HCT116 (cell line): ENCODE measurements around the gene KLHL25. TPM values are rescaled to one million over a fixed set of nuclear protein-coding genes. Genes with fewer than 3 reads are reported as not detected.

Experiments used
- ATAC-seq: fragments of 200-7000 bp; cut with Tn5 transposase; 2 replicates; pipeline ENCODE4 v1.9.1; 2020; ENCODE audit warnings: mild to moderate bottlenecking, moderate library complexity
- BruUV-seq: library from RNA; stranded (reverse); fragments of 400-500 nt; replicated peaks from 2 replicates; lab custom pipeline; 2021; lab: Mats Ljungman, UMichigan
- CTCF ChIA-PET: fragments of 300-600 bp; sonication (Branson Sonifier 250); formaldehyde crosslinking; loops from one replicate; lab custom pipeline; 2021; ENCODE audit warnings: antibody characterized with exemption; lab: Charles Lee
- POLR2A ChIA-PET: fragments of 300-600, 350-600 bp; sonication (Branson Sonifier 250); formaldehyde crosslinking; loops from one replicate; lab custom pipeline; 2021; ENCODE audit warnings: antibody characterized with exemption; lab: Charles Lee
- RAD21 ChIA-PET, 2 experiments: fragments of 300-600 bp; sonication (Branson Sonifier 250); formaldehyde crosslinking; loops; one replicate each; lab custom pipeline; 2023; ENCODE audit warnings: low total read pairs in 2 of 2; ENCODE audit not compliant: uncharacterized antibody in 2 of 2, unreplicated experiment in 2 of 2, low non-redundant PET in 1 of 2; lab: Charles Lee
- DNase-seq: peaks from one replicate; pipeline ENCODE4 v3.0.0-alpha.2; 2010; ENCODE audit warnings: low read depth, low spot score
- H2AFZ ChIP-seq: fragments of 200-600 bp; shearing (Covaris generic), sonication (generic); 2 replicates; pipeline ENCODE4 v1.6.1; 2017; ENCODE audit warnings: low read depth, mixed run types, mixed read lengths, antibody characterized with exemption, low read length; ENCODE audit not compliant: poor library complexity, severe bottlenecking
- H3K27ac ChIP-seq: 2 replicates; pipeline ENCODE4 v1.5.1; 2012; ENCODE audit warnings: low read depth, low read length
- H3K27me3 ChIP-seq: fragments of 200-600 bp; sonication (generic); 2 replicates; pipeline ENCODE4 v1.6.1; 2016; ENCODE audit warnings: mixed run types, low read length, mixed read lengths; ENCODE audit not compliant: insufficient read depth
- H3K36me3 ChIP-seq, 2 experiments: fragments of 200-500 bp in 1 of 2; fragments of 200-600 bp in 1 of 2; sonication (Bioruptor generic) in 1 of 2; sonication (generic) in 1 of 2; 2 replicates each; pipeline versions ENCODE4 v1.5.1 to v1.6.1; 2014 to 2016; ENCODE audit warnings: low read length in 2 of 2, inconsistent platforms in 1 of 2, mixed read lengths in 1 of 2, mixed run types in 1 of 2; ENCODE audit not compliant: insufficient read depth in 2 of 2, control insufficient read depth in 1 of 2
- H3K4me1 ChIP-seq, 2 experiments: fragments of 200-600 bp in 1 of 2; sonication (generic) in 1 of 2; 2 replicates each; pipeline versions ENCODE4 v1.5.1 to v1.6.1; 2012 to 2017; ENCODE audit warnings: low read length in 2 of 2, inconsistent platforms in 1 of 2, mild to moderate bottlenecking in 1 of 2, mixed read lengths in 1 of 2, mixed run types in 1 of 2, moderate library complexity in 1 of 2; ENCODE audit not compliant: insufficient read depth in 2 of 2, control insufficient read depth in 1 of 2
- H3K4me2 ChIP-seq: fragments of 200-600 bp; sonication (generic); 2 replicates; pipeline ENCODE4 v1.6.1; 2017; ENCODE audit warnings: mixed run types, low read length, mixed read lengths
- H3K4me3 ChIP-seq, 2 experiments: fragments of 200-600 bp in 1 of 2; sonication (generic) in 1 of 2; replicated peaks in 1 of 2; 2 replicates each; pipeline ENCODE4 v1.5.1; 2011 to 2016; ENCODE audit warnings: low read length in 2 of 2, control low read depth in 1 of 2, low read depth in 1 of 2, mild to moderate bottlenecking in 1 of 2, mixed read lengths in 1 of 2, mixed run types in 1 of 2
- H3K79me2 ChIP-seq: fragments of 200-600 bp; sonication (generic); 2 replicates; pipeline ENCODE4 v1.6.1; 2017; ENCODE audit warnings: mild to moderate bottlenecking, mixed run types, low read length, moderate library complexity, mixed read lengths; ENCODE audit not compliant: insufficient read depth
- H3K9ac ChIP-seq: fragments of 200-600 bp; sonication (generic); 2 replicates; pipeline ENCODE4 v1.6.1; 2016; ENCODE audit warnings: low read length, mixed read lengths
- H3K9me2 ChIP-seq: fragments of 200-600 bp; sonication (generic), shearing (Covaris generic); 2 replicates; pipeline ENCODE4 v1.6.1; 2017; ENCODE audit warnings: mixed run types, mild to moderate bottlenecking, moderate library complexity; ENCODE audit not compliant: insufficient read depth
- H3K9me3 ChIP-seq, 2 experiments: fragments of 200-500 bp in 1 of 2; fragments of 200-600 bp in 1 of 2; sonication (Bioruptor generic) in 1 of 2; sonication (generic) in 1 of 2; 2 replicates each; pipeline ENCODE4 v1.6.1; 2014 to 2017; ENCODE audit warnings: low read length in 2 of 2, mixed read lengths in 2 of 2, inconsistent platforms in 1 of 2, low read depth in 1 of 2, mild to moderate bottlenecking in 1 of 2, mixed run types in 1 of 2, moderate library complexity in 1 of 2; ENCODE audit not compliant: control insufficient read depth in 1 of 2, insufficient read depth in 1 of 2
- H4K20me1 ChIP-seq: fragments of 200-600 bp; sonication (generic), shearing (Covaris generic); 2 replicates; pipeline ENCODE4 v1.6.1; 2017; ENCODE audit warnings: mixed run types, mild to moderate bottlenecking, moderate library complexity; ENCODE audit not compliant: insufficient read depth
- CEBPB ChIP-seq: IDR thresholded peaks from 2 replicates; pipeline ENCODE4 v1.6.1; 2012; ENCODE audit warnings: low read depth
- EGR1 ChIP-seq: IDR thresholded peaks from 2 replicates; pipeline ENCODE4 v1.6.1; 2012; ENCODE audit warnings: low read depth
- EZH2 ChIP-seq: fragments of 200-600 bp; sonication (generic); IDR thresholded peaks from 2 replicates; pipeline ENCODE4 v1.6.1; 2017; ENCODE audit warnings: antibody characterized with exemption, mixed run types
- EZH2phosphoT487 ChIP-seq: fragments of 200-600 bp; IDR thresholded peaks from 2 replicates; pipeline ENCODE4 v1.6.1; 2018; ENCODE audit warnings: antibody characterized with exemption, borderline replicate concordance
- FOSL1 ChIP-seq: IDR thresholded peaks from 2 replicates; pipeline ENCODE4 v1.6.1; 2012; ENCODE audit warnings: low read depth
- RAD21 ChIP-seq: IDR thresholded peaks from 2 replicates; pipeline ENCODE4 v1.6.1; 2012; ENCODE audit warnings: low read depth, mild to moderate bottlenecking
- SIN3A ChIP-seq: IDR thresholded peaks from 2 replicates; pipeline ENCODE4 v1.6.1; 2012; ENCODE audit warnings: low read depth
- intact Hi-C: fragments of 100-400 bp; cut with micrococcal nuclease; formaldehyde crosslinking; loops from 2 replicates; pipeline ENCODE4 v1.10.0; 2022
- total RNA-seq: library from RNA; stranded (reverse); gene quantifications from one replicate; pipeline ENCODE4 v1.2.1, GENCODE V29; 2021; ENCODE audit not compliant: unreplicated experiment
- TF ChIP-seq, protein P1 (sequence below), 3 experiments: fragments of 200-600 bp in 1 of 3; sonication (generic) in 1 of 3; IDR thresholded peaks in 2 of 3; conservative IDR thresholded peaks in 1 of 3; 2 replicates each; pipeline ENCODE4 v1.5.1; 2012 to 2017; ENCODE audit warnings: low read depth in 2 of 3, low read length in 2 of 3, antibody characterized with exemption in 1 of 3, borderline replicate concordance in 1 of 3, control low read depth in 1 of 3, mild to moderate bottlenecking in 1 of 3, mixed read lengths in 1 of 3, mixed run types in 1 of 3, moderate library complexity in 1 of 3; ENCODE audit not compliant: insufficient read depth in 1 of 3

KLHL25 gene
- total RNA-seq, 1 experiment from 2014 or later: 5.3 TPM

DNA sequence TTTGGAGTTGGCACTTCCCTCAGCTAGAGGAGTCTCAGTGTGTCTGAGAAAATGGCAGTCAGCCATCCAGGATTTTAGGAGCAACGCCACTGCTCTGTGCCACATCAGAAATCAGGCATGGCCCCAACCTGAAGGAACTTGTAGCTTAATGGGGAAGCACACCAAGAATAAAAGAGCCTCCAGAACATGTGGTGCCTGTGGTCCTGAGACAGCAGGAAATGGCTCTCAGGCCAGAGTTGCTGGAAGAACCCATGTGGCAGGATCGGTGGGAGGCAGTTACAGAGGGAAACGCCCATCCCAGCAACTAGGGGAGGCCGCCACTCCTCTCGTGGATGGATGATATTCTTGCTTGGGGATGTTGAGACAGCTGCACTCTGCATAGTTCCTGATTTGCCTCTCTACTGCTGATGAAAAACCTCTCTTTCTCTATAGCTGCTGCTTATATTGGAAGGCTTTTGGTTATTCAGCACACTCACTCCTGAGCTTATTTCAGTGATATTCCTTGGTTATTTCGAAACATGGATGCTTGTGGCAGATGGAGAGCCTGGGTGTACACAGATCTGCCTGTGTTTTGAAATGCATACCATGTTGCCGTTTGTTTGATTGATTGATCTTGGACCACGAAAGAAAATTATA is 52.4 kb downstream of the KLHL25 start:
- Histone ChIP-seq H3K4me2 (no peak overlapping the region), H3K27ac (no peak overlapping the region), H3K4me1 (no peaks in the 10 kb centered on the region), H3K9me2 (no peaks in the 10 kb centered on the region), H3K4me3 (no peak overlapping the region), H3K9ac (no peak overlapping the region), H3K36me3 (peaks cover 0 to 17% of the 10 kb centered on the region in 2 experiments; a peak in 2 of 4 replicates), H4K20me1 (no peaks in the 10 kb centered on the region), H3K27me3 (no peaks in the 10 kb centered on the region), H3K9me3 (no peaks in the 10 kb centered on the region), H2AFZ (no peak overlapping the region), H3K79me2 (no peaks in the 10 kb centered on the region)
- DNase-seq (no peak), ATAC-seq (no peak)
- ChIA-PET CTCF (interaction anchor here (2.3 kb wide), 1 partner anchor 12 kb away, joined by 6 read pairs; no protein-coding TSS in a partner anchor), RAD21 (no interaction called here), POLR2A (no interaction called here)
- intact Hi-C loops: no loop called here
- TF ChIP-seq EGR1 (no peak), CEBPB (no peak), EZH2phosphoT487 (no peak)
- TF ChIP-seq, protein P1, sequence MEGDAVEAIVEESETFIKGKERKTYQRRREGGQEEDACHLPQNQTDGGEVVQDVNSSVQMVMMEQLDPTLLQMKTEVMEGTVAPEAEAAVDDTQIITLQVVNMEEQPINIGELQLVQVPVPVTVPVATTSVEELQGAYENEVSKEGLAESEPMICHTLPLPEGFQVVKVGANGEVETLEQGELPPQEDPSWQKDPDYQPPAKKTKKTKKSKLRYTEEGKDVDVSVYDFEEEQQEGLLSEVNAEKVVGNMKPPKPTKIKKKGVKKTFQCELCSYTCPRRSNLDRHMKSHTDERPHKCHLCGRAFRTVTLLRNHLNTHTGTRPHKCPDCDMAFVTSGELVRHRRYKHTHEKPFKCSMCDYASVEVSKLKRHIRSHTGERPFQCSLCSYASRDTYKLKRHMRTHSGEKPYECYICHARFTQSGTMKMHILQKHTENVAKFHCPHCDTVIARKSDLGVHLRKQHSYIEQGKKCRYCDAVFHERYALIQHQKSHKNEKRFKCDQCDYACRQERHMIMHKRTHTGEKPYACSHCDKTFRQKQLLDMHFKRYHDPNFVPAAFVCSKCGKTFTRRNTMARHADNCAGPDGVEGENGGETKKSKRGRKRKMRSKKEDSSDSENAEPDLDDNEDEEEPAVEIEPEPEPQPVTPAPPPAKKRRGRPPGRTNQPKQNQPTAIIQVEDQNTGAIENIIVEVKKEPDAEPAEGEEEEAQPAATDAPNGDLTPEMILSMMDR (IDR thresholded peaks at IDR 0.05 in 2 of 3, conservative IDR thresholded peaks at IDR 0.05 in 1 of 3; ENCODE audit: borderline replicate concordance in 1 of 3, insufficient read depth in 1 of 3, low read depth in 2 of 3, low read length in 2 of 3): no peak
- no TSS peak for BruUV-seq

DNA sequence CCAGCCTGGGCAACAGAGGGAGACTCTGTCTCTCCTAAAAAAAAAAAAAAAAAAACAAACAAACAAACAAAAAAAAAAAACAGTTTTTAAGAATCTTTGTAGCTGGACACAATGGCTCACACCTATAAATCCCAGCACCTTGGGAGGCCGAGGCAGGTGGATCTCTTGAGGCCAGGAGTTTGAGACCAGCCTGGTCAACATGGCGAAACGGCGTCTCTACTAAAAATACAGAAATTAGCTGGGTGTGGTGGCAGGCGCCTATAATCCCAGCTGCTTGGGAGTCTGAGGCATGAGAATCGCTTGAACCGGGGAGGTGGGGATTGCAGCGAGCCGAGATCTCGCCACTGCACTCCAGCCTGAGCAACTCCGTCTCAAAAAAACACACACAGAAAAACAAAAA is 53.1 kb downstream of the KLHL25 start:
- DNase-seq: no peak
- H4K20me1 ChIP-seq: no peaks in the 10 kb centered on the region
- no peak overlapping the region for H2AFZ ChIP-seq
- ChIA-PET CTCF (interaction anchor here (2.3 kb wide), 1 partner anchor 12 kb away, joined by 6 read pairs; no protein-coding TSS in a partner anchor), POLR2A (no interaction called here), RAD21 (no interaction called here)
- ATAC-seq: no peak
- intact Hi-C loops: no loop called here
- H3K27me3 ChIP-seq: no peaks in the 10 kb centered on the region
- no peak overlapping the region for H3K9ac ChIP-seq
- no peaks in the 10 kb centered on the region for H3K4me1 ChIP-seq
- H3K4me3 ChIP-seq: no peak overlapping the region
- no peak overlapping the region for H3K4me2 ChIP-seq
- no peaks in the 10 kb centered on the region for H3K9me3 ChIP-seq
- H3K9me2 ChIP-seq: no peaks in the 10 kb centered on the region
- peaks cover 0 to 15% of the 10 kb centered on the region in 2 experiments; a peak in 2 of 4 replicates for H3K36me3 ChIP-seq
- no peak overlapping the region for H3K27ac ChIP-seq
- BruUV-seq: no TSS peak
- TF ChIP-seq RAD21 (no peak), FOSL1 (no peak), SIN3A (no peak), EZH2 (no peak)
- no peaks in the 10 kb centered on the region for H3K79me2 ChIP-seq
